Pancreas (tissue), 10 donors: ENCODE data around the gene EXOSC2. TPM values are rescaled to one million over a fixed set of nuclear protein-coding genes. Genes with fewer than 3 reads are reported as not detected.

Source experiments
- ATAC-seq, 4 donors: fragments of 200-7000 bp; cut with Tn5 transposase; one replicate each; pipeline versions ENCODE4 v1.8.0 to v1.9.1; 2020; ENCODE audit warnings: mild to moderate bottlenecking in 4 of 4, moderate library complexity in 4 of 4
- DNase-seq, 6 donors: peaks; one replicate each; pipeline ENCODE4 v3.0.0-alpha.2; 2020
- FAIRE-seq: peaks from 2 replicates; lab custom pipeline; 2012; peaks lifted over from hg19 to GRCh38; lab: Jason Lieb, UNC
- H3K27ac ChIP-seq, 4 donors: fragments of 200-600 bp; sonication (generic); 1 replicate in 3 of 4; 2 replicates in 1 of 4; pipeline versions ENCODE4 v1.5.0 to v1.8.0; 2020
- H3K27me3 ChIP-seq, 4 donors: fragments of 200-600 bp; one replicate each; pipeline ENCODE4 v1.8.0; 2021
- H3K36me3 ChIP-seq, 3 donors: fragments of 200-600 bp; sonication (generic) in 1 of 3; one replicate each; pipeline versions ENCODE4 v1.5.0 to v1.8.0; 2020 to 2021
- H3K4me1 ChIP-seq, 3 donors: fragments of 200-600 bp; one replicate each; pipeline ENCODE4 v1.8.0; 2021
- H3K4me3 ChIP-seq, 4 donors: fragments of 200-600 bp; sonication (generic) in 2 of 4; one replicate each; pipeline versions ENCODE4 v1.5.0 to v1.8.0; 2020 to 2021
- H3K9me3 ChIP-seq, 4 donors: fragments of 200-600 bp; one replicate each; pipeline ENCODE4 v1.8.0; 2021
- WGBS, 2 donors: extraction: QIAGEN DNeasy Blood & Tissue Kit; methylation state at CpG; one replicate each; pipeline ENCODE4 v1.1.7; 2013; 5-methylcytosine and 5-hydroxymethylcytosine counted together
- intact Hi-C, 3 donors: fragments of 100-400 bp; cut with DNase I; formaldehyde crosslinking; loops; one replicate each; pipeline versions ENCODE4 v1.11.1 to v1.14.2; 2022
- polyA plus RNA-seq, 2 donors: library from polyadenylated mRNA; stranded (reverse); fragments of 200-250 nt; gene quantifications; one replicate each; pipeline ENCODE4 v1.2.3, GENCODE V29; 2013
- total RNA-seq, 6 donors: library from RNA; stranded (reverse); fragmentation: NEBNext Ultra II Directional in 4 of 6; extraction: Animal tissue kit (Norgen Biotek cat#: 25700) in 4 of 6; gene quantifications; one replicate each; pipeline versions ENCODE4 v1.2.1 to v1.2.4, GENCODE V29; 2021 to 2023
- TF ChIP-seq, protein P1 (sequence below), 4 donors: fragments of 200-600 bp; sonication (generic) in 3 of 4; IDR thresholded peaks; one replicate each; pipeline versions ENCODE4 v1.5.0 to v1.8.0; 2021; ENCODE audit warnings: antibody characterized with exemption in 4 of 4
- donor health status: healthy with polysubstance abuse.
- donor health status: DM: no; HTN: no; CAD: no; lungs with moderate emphysema.
- donor health status: DM: no; HTN: no; CAD: no.
- donor health status: control.
- donor health status: control.
- donor health status: Bipolar disorder and iron deficiency.
- donor health status: DM: yes; HTN: yes; CAD: no.
- donor health status: DM: no; HTN: no; CAD: no.
- donor health status: DM: no; HTN: no; CAD: no.
- donor health status: DM: yes; HTN: yes; CAD: no.

The EXOSC2 gene
- total and polyA plus RNA-seq, 8 donors, result 9.1 to 15.5 (median 11.6) TPM

DNA sequence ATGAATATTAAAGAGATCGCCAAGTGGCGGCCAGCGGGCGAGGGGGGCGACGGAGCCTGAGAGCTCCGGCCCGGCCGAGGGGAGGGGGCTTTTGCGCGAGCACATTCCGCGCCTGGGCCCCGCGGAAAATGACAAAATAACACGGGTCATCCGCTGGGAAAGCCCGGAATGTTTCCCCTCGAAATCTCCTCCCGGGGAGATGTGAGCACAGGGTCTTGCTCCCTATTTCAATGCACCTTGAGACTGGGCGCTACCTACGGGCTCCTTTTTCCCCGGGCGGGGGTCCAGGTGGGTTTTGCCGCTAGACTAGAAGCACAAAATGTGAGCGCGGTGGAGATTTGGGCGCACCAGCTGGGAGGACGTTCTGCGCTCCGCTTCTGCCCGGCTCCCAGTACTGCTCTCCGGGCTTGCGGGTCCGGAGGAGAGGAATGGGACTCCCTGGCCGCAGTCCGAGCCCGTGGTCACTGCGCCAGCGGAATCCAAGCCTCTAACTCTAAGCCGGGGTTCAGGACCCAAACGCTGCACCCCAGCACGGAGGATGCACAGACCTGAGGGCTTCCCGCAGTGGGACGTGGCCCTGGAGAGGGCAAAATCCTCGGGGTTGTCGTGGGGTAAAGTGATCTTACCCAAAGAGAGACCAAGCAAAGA lies 32.0 kb upstream of the EXOSC2 start:
- H3K27me3 ChIP-seq, result peaks cover 7 to 84% (median 35%) of the 10 kb centered on the region in 4 donors
- intact Hi-C loops, result no loop called here
- WGBS, 2 donors, result 4% methylated on average over 47 of the region's 47 CpGs
- FAIRE-seq, result no peak
- H3K9me3 ChIP-seq, result no peaks in the 10 kb centered on the region
- DNase-seq, result no peak
- TF ChIP-seq, protein P1, sequence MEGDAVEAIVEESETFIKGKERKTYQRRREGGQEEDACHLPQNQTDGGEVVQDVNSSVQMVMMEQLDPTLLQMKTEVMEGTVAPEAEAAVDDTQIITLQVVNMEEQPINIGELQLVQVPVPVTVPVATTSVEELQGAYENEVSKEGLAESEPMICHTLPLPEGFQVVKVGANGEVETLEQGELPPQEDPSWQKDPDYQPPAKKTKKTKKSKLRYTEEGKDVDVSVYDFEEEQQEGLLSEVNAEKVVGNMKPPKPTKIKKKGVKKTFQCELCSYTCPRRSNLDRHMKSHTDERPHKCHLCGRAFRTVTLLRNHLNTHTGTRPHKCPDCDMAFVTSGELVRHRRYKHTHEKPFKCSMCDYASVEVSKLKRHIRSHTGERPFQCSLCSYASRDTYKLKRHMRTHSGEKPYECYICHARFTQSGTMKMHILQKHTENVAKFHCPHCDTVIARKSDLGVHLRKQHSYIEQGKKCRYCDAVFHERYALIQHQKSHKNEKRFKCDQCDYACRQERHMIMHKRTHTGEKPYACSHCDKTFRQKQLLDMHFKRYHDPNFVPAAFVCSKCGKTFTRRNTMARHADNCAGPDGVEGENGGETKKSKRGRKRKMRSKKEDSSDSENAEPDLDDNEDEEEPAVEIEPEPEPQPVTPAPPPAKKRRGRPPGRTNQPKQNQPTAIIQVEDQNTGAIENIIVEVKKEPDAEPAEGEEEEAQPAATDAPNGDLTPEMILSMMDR (IDR thresholded peaks at IDR 0.05), result no peak
- no peak overlapping the region for H3K27ac ChIP-seq
- H3K4me1 ChIP-seq, result peaks cover 0 to 24% (median 23%) of the 10 kb centered on the region in 3 donors
- no peak for ATAC-seq
- H3K36me3 ChIP-seq, result no peaks in the 10 kb centered on the region
- peak overlapping the region in 1 of 4 donors; percentile 50 for H3K4me3 ChIP-seq

DNA sequence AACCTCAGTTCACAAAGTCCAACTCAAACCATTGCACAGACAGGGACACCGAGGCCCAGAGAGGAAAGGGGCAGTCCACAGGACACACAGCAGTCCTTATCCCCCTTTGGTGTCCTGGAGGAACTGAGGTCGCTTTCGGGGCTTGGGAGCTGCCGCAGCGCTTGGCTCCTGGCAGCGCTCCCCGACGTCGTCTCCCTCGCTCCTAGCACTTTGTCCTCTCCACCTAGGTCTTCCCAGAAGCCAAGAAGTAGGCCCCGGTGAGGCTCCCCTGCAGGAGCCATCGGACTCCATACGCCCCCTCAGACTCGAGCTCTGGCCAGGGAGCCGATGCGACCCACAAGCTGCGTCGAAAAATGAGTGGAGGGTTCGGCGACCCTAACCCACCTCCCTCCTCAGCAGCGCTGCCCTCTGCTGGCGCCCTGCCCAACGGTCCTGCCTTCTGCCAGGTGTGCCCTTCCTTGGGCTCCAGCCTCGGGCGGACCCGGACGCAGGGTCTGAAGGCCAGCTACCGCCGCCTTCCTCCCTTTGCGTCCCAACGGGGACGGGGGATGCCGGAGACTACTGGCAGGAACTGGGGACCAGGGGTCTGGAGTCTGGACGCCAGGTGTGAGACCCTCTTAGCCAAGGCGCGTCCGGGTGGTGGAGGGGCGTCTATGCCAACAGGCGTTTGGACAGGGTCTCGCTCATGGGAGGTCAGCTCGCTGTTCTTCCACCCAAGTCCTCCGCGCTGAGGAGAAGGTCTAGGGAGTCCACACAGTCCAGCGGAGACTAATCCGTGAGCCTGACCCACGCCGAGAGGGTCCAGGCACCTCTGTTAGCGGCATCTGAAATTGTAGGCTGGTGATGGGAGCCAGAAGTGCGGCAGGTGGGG lies 31.2 kb upstream of the EXOSC2 start:
- H3K4me1 ChIP-seq, result peaks cover 0 to 24% (median 23%) of the 10 kb centered on the region in 3 donors
- DNase-seq, result peak in 1 of 6 donors; percentile 71
- no peaks in the 10 kb centered on the region for H3K36me3 ChIP-seq
- intact Hi-C loops, result no loop called here
- 6% methylated on average over 48 to 49 of the region's 49 CpGs for WGBS, 2 donors
- no peak overlapping the region for H3K4me3 ChIP-seq
- FAIRE-seq, result no peak
- no peaks in the 10 kb centered on the region for H3K9me3 ChIP-seq
- ATAC-seq, result no peak
- no peak overlapping the region for H3K27ac ChIP-seq
- TF ChIP-seq, protein P1 (IDR thresholded peaks at IDR 0.05), result no peak
- peaks cover 7 to 86% (median 37%) of the 10 kb centered on the region in 4 donors for H3K27me3 ChIP-seq

DNA sequence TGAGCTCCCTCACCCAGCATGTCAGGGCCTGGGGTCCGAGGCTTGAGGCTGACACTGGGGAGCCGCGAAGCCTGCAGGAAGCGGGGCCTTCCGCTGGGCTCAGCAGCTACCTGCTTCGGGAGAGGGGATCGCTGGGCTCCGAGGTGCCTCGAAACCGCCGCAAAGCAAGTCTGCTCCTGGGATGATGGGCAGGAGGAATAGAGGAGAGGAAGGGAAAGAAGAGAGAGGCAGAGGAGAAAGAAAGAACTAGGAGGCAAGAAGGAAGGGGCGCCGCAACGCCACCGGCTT lies 30.7 kb upstream of the EXOSC2 start:
- no peak for FAIRE-seq
- TF ChIP-seq, protein P1 (IDR thresholded peaks at IDR 0.05), result no peak
- WGBS, 2 donors, result 4 to 6% methylated on average over 15 of the region's 15 CpGs
- Histone ChIP-seq H3K27ac (no peak overlapping the region), H3K9me3 (no peaks in the 10 kb centered on the region), H3K4me3 (peak overlapping the region in 1 of 4 donors; percentile 14), H3K27me3 (peaks cover 7 to 81% (median 37%) of the 10 kb centered on the region in 4 donors), H3K4me1 (peaks cover 0 to 24% (median 23%) of the 10 kb centered on the region in 3 donors), H3K36me3 (no peaks in the 10 kb centered on the region)
- DNase-seq, result no peak
- ATAC-seq, result peak in 1 of 4 donors; percentile 6
- intact Hi-C loops, result no loop called here

DNA sequence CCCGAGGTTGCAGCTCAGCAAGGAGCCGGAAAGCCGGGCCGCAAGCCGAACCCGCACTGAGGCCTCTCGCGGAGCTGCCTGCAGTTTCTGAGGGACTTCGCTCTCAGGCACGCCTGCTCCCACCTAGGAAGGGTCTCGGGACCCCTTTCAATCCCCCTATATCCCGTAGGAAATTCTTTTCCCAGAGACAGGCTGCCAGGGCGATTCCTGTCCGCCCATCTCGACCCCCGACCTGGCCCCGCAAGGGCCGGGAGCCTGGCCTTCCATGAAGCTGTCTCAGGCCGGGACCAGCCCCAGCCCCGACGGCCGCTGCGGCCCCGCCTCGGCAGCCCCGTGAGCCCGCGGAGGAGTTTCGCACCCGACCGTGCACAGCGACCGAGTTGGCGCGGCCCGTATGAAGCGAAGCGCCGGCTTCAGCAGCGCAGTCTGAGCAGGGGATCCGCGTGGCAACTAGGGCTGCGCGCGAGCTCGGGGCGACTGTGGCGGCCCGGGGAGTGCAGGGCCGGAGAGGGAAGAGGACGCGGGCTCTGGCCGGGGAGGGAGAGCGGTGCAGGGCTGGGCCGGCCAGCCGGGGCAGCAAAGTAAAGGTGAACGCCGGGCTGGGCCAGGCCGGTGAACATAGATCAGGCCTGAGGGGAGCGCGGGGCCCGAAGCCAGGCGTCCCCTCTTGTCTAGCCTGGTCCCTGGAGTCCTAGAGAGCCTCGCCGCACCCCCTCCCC lies 30.2 kb upstream of the EXOSC2 start:
- no peak for DNase-seq
- WGBS, 2 donors, result 2 to 4% methylated on average over 52 to 65 of the region's 65 CpGs

More for the DNA sequence above, 30.2 kb upstream of the EXOSC2 start:
- FAIRE-seq (no peak), ATAC-seq (peak; percentile 14 to 60 (median 34))
- H3K27ac ChIP-seq, result no peak overlapping the region
- H3K36me3 ChIP-seq, result no peaks in the 10 kb centered on the region
- TF ChIP-seq, protein P1 (IDR thresholded peaks at IDR 0.05), result no peak
- H3K4me3 ChIP-seq, result peak overlapping the region in 1 of 4 donors; percentile 14
- peaks cover 0 to 24% (median 23%) of the 10 kb centered on the region in 3 donors for H3K4me1 ChIP-seq
- intact Hi-C loops, result no loop called here
- H3K27me3 ChIP-seq, result peaks cover 7 to 76% (median 37%) of the 10 kb centered on the region in 4 donors
- H3K9me3 ChIP-seq, result no peaks in the 10 kb centered on the region
